ENCODE data around the gene SSBP4. TPM values are rescaled to one million over a fixed set of nuclear protein-coding genes. Genes with fewer than 3 reads are reported as not detected.

SSBP4 gene
- polyA plus RNA-seq, 1 of the 3 experiments (the other 2 are of a cell fraction): 24.9 TPM

GRCh38 chr19:18418029-18418482 lies 1.1 kb upstream of the SSBP4 start (continued):
- TF ChIP-seq POLR2AphosphoS5 (IDR thresholded peaks at IDR 0.05; ENCODE audit: low read depth, low read length): no peak
- no peak for TF ChIP-seq YY1 (IDR thresholded peaks at IDR 0.05; ENCODE audit: low read depth)
- TF ChIP-seq RAD21 (IDR thresholded peaks at IDR 0.05; ENCODE audit: low read length): no peak

- ChIA-PET POLR2A (interaction anchor here (1.2 to 2.2 kb wide), 4 partner anchors 15 to 137 kb away, joined by 4 to 13 read pairs (median 5); partner anchors contain the start of gene JUND), CTCF (interaction anchor here (0.7 to 12.1 kb wide), 23 partner anchors 8 to 259 kb away, joined by 3 to 217 read pairs (median 4); partner anchors contain the start of genes GDF15, JUND, LRRC25 and LSM4)
- Histone ChIP-seq H3K27me3 (ENCODE audit: insufficient read depth) (no peaks in the 10 kb centered on the region), H3K79me2 (ENCODE audit: insufficient read depth) (peaks cover 45% of the 10 kb centered on the region), H2AFZ (ENCODE audit: low read depth) (peak overlapping the region; percentile 48; the same call in 1 of the 2 replicates), H3K36me3 (replicated peaks in 1 of 2; ENCODE audit: control insufficient read depth in 1 of 2, insufficient read depth in 2 of 2, low read length in 1 of 2) (peaks cover 0 to 5% of the 10 kb centered on the region in 2 experiments), H3K4me3 (ENCODE audit: low read depth in 2 of 2, low read length in 1 of 2) (peak overlapping the region in 1 of 2 experiments; percentile 74; a peak in 3 of 4 replicates), H3K9ac (no peak overlapping the region), H3K4me2 (peak overlapping the region; percentile 43; the same call in 1 of the 2 replicates), H3K9me2 (no peaks in the 10 kb centered on the region), H4K20me1 (ENCODE audit: insufficient read depth) (peaks cover 30% of the 10 kb centered on the region; the same call in 1 of the 2 replicates), H3K27ac (ENCODE audit: low read depth in 2 of 2, low read length in 1 of 2) (peak overlapping the region; percentile 89 to 93; a peak in 3 of 4 replicates), H3K4me1 (ENCODE audit: control insufficient read depth in 1 of 2, insufficient read depth in 2 of 2, low read depth in 1 of 2, low read length in 1 of 2) (peaks cover 44 to 54% of the 10 kb centered on the region in 2 experiments; a peak in 3 of 4 replicates), H3F3A (replicated peaks; ENCODE audit: insufficient read depth) (peaks cover 22% of the 10 kb centered on the region), H3K9me3 (no peaks in the 10 kb centered on the region)
- TF ChIP-seq EZH2phosphoT487 (IDR thresholded peaks at IDR 0.05; ENCODE audit: borderline replicate concordance, low read depth) (no peak), NRF1 (IDR thresholded peaks at IDR 0.05; ENCODE audit: low read depth, low read length) (no peak), IRF3 (IDR thresholded peaks at IDR 0.05; ENCODE audit: low read depth, low read length) (no peak), FOXJ3 (CRISPR knock-in tag; IDR thresholded peaks at IDR 0.05) (no peak), SMC3 (IDR thresholded peaks at IDR 0.05; ENCODE audit: low read depth, low read length) (no peak), REST (IDR thresholded peaks at IDR 0.05; ENCODE audit: low read depth, low read length) (no peak), GATA2 (CRISPR knock-in tag; IDR thresholded peaks at IDR 0.05) (no peak), TAF1 (IDR thresholded peaks at IDR 0.05; ENCODE audit: borderline replicate concordance, low read depth, low read length) (no peak)
- TF ChIP-seq, protein P1, sequence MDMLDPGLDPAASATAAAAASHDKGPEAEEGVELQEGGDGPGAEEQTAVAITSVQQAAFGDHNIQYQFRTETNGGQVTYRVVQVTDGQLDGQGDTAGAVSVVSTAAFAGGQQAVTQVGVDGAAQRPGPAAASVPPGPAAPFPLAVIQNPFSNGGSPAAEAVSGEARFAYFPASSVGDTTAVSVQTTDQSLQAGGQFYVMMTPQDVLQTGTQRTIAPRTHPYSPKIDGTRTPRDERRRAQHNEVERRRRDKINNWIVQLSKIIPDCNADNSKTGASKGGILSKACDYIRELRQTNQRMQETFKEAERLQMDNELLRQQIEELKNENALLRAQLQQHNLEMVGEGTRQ (IDR thresholded peaks at IDR 0.05; ENCODE audit: borderline replicate concordance, low read depth, low read length): no peak
- TF ChIP-seq, protein P2, sequence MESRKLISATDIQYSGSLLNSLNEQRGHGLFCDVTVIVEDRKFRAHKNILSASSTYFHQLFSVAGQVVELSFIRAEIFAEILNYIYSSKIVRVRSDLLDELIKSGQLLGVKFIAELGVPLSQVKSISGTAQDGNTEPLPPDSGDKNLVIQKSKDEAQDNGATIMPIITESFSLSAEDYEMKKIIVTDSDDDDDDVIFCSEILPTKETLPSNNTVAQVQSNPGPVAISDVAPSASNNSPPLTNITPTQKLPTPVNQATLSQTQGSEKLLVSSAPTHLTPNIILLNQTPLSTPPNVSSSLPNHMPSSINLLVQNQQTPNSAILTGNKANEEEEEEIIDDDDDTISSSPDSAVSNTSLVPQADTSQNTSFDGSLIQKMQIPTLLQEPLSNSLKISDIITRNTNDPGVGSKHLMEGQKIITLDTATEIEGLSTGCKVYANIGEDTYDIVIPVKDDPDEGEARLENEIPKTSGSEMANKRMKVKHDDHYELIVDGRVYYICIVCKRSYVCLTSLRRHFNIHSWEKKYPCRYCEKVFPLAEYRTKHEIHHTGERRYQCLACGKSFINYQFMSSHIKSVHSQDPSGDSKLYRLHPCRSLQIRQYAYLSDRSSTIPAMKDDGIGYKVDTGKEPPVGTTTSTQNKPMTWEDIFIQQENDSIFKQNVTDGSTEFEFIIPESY (IDR thresholded peaks at IDR 0.05; ENCODE audit: borderline replicate concordance, low read depth): no peak
- DNase-seq: no peak
- whole genome bisulfite sequencing (ENCODE audit: low lambda C conversion rate): 77% methylated on average over 25 of the region's 39 CpGs
Observed at GRCh38 chr19:18418483-18419194, 559 bp upstream of the SSBP4 start.
